Breast epithelium (tissue), 3 donors: ENCODE data around the gene ABCC4.

Experiments used
- POLR2A ChIP-seq: fragments of 450-650 bp; IDR thresholded peaks from one replicate; pipeline ENCODE4 v1.6.1; 2016; ENCODE audit warnings: antibody characterized with exemption, mild to moderate bottlenecking, moderate library complexity
- POLR2AphosphoS5 ChIP-seq, 3 donors: sonication (generic); formaldehyde crosslinking; IDR thresholded peaks; one replicate each; pipeline ENCODE4 v1.6.1; 2017; ENCODE audit warnings: antibody characterized with exemption in 3 of 3
- TF ChIP-seq, protein P1 (sequence below), 3 donors: fragments of 450-650 bp; IDR thresholded peaks; one replicate each; pipeline ENCODE4 v1.5.1; 2016 to 2017; ENCODE audit warnings: antibody characterized with exemption in 3 of 3, mild to moderate bottlenecking in 3 of 3, moderate library complexity in 3 of 3

DNA sequence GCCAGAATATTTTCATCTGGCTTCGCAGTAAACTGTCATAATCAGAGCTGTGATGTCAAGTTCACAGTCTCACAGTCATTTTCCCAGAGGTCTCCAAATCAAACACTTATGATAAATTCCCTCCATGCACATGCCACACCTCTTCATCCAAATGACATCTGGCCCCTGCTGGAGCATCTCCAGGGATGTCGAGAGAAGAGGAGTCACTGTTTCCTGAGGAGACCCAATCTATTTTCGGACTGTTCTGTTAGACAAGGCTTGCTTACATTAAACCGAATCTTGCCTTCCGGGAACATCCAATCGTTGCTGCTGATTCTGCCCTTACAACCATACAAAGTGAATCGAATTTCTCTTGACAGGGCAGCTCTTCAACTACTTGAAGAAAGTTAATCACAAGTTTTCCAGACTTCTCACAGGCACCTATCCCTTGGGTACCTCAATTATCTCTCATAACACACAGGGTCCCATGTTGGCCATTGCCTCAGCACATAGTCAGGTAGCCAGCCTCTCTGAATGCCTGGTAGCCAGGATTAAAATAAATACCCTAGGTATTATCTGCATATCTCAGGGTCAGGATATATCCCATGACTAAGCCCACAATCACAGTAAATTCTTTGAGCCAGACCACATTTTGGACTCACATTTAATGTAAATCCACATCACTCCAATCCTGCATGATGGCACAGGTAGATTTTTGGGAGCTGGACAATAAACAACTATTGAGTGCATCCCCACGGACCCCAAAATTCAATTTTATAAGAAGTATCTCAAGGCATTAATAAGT, 182.5 kb downstream of the ABCC4 start:
- TF ChIP-seq, protein P1, sequence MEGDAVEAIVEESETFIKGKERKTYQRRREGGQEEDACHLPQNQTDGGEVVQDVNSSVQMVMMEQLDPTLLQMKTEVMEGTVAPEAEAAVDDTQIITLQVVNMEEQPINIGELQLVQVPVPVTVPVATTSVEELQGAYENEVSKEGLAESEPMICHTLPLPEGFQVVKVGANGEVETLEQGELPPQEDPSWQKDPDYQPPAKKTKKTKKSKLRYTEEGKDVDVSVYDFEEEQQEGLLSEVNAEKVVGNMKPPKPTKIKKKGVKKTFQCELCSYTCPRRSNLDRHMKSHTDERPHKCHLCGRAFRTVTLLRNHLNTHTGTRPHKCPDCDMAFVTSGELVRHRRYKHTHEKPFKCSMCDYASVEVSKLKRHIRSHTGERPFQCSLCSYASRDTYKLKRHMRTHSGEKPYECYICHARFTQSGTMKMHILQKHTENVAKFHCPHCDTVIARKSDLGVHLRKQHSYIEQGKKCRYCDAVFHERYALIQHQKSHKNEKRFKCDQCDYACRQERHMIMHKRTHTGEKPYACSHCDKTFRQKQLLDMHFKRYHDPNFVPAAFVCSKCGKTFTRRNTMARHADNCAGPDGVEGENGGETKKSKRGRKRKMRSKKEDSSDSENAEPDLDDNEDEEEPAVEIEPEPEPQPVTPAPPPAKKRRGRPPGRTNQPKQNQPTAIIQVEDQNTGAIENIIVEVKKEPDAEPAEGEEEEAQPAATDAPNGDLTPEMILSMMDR (IDR thresholded peaks at IDR 0.05) = no peak
- TF ChIP-seq POLR2A (no peak), POLR2AphosphoS5 (IDR thresholded peaks at IDR 0.05) (no peak)
